NCI-H1417 treated with DMSO at 0.1 percent for 48 hours (cell line): ENCODE measurements around the gene PCDHGA9.
"Not testable (repeated sequence)": the region's sequence is repeated elsewhere in the genome, so short reads cannot be mapped to it uniquely, and the experiment has no call there.

Experiments
- DNase-seq: peaks from one replicate; lab custom pipeline; 2025; lab: John Stamatoyannopoulos, UW

PCDHGA9 gene

GRCh38 chr5:141384471-141385267 lies 17.9 kb upstream of the PCDHGA9 start:
- DNase-seq: no peak

GRCh38 chr5:141387557-141388311 lies 14.8 kb upstream of the PCDHGA9 start, which contains the start of gene PCDHGB4:
TSS of gene PCDHGB4 (plus strand) at chr5:141387698. CDS start at chr5:141387885, 187 bp downstream.
- DNase-seq: not testable (repeated sequence)

GRCh38 chr5:141388661-141389060 lies 13.9 kb upstream of the PCDHGA9 start:
- DNase-seq: no peak

- DNase-seq: no peak
These were observed 13.2 kb upstream of the PCDHGA9 start for GRCh38 chr5:141389153-141390042.

GRCh38 chr5:141392429-141393198 lies 10.0 kb upstream of the PCDHGA9 start, which contains the start of gene PCDHGA8:
TSS of gene PCDHGA8 (plus strand) at chr5:141392633. CDS start at chr5:141392814, 181 bp downstream.
- no peak for DNase-seq

GRCh38 chr5:141393267-141393666 lies 9.3 kb upstream of the PCDHGA9 start:
- no peak for DNase-seq

- not testable (repeated sequence) for DNase-seq
These were observed 8.0 kb upstream of the PCDHGA9 start for GRCh38 chr5:141394401-141395187.

GRCh38 chr5:141397756-141398551 lies 4.6 kb upstream of the PCDHGA9 start, which contains the start of gene PCDHGB5:
TSS of gene PCDHGB5 (plus strand) at chr5:141397947. CDS start at chr5:141398128, 181 bp downstream.
- not testable (repeated sequence) for DNase-seq

- no peak for DNase-seq
These were observed 4.0 kb upstream of the PCDHGA9 start for GRCh38 chr5:141398608-141399007.

GRCh38 chr5:141399555-141400258 lies 2.9 kb upstream of the PCDHGA9 start:
- no peak for DNase-seq

GRCh38 chr5:141403387-141403786 lies 809 bp downstream of the PCDHGA9 start:
- DNase-seq: no peak

- not testable (repeated sequence) for DNase-seq
These were observed 5.4 kb downstream of the PCDHGA9 start, which contains the start of gene PCDHGB6 for GRCh38 chr5:141407790-141408505. TSS of gene PCDHGB6 (plus strand) at chr5:141408021. CDS start at chr5:141408203, 182 bp downstream.

GRCh38 chr5:141409598-141410306 lies 7.2 kb downstream of the PCDHGA9 start:
- no peak for DNase-seq

- no peak for DNase-seq
These were observed 9.0 kb downstream of the PCDHGA9 start for GRCh38 chr5:141411575-141411974.

GRCh38 chr5:141412854-141413539 lies 10.4 kb downstream of the PCDHGA9 start, which contains the start of gene PCDHGA10:
TSS of gene PCDHGA10 (plus strand) at chr5:141412987. CDS start at chr5:141413176, 189 bp downstream.
- DNase-seq: no peak

GRCh38 chr5:141413540-141414069 lies 11.0 kb downstream of the PCDHGA9 start:
- DNase-seq: no peak
